GM13977 (cell line): Measurements from ENCODE around the gene RGL2.
"Not testable (repeated sequence)": the region's sequence is repeated elsewhere in the genome, so short reads cannot be mapped to it uniquely, and the experiment has no call there.

Source experiments
- DNase-seq: peaks from one replicate; pipeline ENCODE4 v3.0.0; 2012; ENCODE audit warnings: low spot score
- in situ Hi-C: fragments of 300-500 bp; cut with MboI; formaldehyde crosslinking; loops from one replicate; pipeline ENCODE4 v1.12.0; 2022; ENCODE audit warnings: low sequenced_read_pairs, low pct_unique_long_range_greater_than_20kb, mixed read lengths, inconsistent platforms; ENCODE audit not compliant: unreplicated experiment
- TF ChIP-seq, protein P1 (sequence below): IDR thresholded peaks from 2 replicates; pipeline ENCODE4 v1.5.1; 2012; ENCODE audit warnings: mild to moderate bottlenecking, control low read depth; ENCODE audit not compliant: insufficient read depth; ENCODE audit errors: extremely low read depth, missing control alignments

RGL2 gene

DNA sequence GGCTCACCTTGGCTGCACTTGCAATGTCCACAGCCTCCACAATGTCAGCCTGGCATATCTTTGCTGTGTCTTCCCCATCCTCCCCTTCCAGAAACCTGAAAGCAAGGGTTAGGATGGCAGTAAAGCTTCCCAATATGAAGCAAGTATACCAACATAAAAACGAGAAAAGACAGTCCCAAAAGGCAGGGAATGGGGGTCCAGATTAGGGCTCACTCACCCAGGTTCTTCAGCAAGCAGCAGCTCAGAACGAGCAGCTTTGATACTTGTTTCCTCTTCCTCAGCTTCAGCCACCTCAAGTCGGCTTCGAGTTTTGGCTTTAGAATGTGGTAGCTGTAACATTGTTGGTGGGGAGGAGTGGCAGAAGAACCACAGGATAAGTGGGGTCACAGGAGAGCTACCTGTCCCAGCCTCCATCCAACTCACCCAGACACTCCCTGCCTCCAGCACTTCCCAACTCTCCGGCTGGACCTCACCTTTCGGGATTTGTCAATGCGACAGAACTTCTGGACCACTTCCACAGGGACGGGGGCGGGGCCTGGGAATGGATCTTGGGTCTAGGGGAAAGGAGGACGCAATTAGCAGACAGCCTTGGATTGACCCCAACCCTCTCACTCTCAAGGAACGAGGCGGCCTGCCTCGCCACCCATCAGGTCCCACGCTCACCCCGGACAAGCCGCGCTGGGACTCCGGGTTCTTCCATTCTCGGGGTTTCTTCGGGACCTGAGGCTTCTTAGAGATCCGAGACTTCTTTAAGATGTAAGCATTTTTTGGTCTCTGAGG, 10.4 kb downstream of the RGL2 start:
- in situ Hi-C loops: no loop called here
- TF ChIP-seq, protein P1, sequence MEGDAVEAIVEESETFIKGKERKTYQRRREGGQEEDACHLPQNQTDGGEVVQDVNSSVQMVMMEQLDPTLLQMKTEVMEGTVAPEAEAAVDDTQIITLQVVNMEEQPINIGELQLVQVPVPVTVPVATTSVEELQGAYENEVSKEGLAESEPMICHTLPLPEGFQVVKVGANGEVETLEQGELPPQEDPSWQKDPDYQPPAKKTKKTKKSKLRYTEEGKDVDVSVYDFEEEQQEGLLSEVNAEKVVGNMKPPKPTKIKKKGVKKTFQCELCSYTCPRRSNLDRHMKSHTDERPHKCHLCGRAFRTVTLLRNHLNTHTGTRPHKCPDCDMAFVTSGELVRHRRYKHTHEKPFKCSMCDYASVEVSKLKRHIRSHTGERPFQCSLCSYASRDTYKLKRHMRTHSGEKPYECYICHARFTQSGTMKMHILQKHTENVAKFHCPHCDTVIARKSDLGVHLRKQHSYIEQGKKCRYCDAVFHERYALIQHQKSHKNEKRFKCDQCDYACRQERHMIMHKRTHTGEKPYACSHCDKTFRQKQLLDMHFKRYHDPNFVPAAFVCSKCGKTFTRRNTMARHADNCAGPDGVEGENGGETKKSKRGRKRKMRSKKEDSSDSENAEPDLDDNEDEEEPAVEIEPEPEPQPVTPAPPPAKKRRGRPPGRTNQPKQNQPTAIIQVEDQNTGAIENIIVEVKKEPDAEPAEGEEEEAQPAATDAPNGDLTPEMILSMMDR: no peak
- no peak for DNase-seq

DNA sequence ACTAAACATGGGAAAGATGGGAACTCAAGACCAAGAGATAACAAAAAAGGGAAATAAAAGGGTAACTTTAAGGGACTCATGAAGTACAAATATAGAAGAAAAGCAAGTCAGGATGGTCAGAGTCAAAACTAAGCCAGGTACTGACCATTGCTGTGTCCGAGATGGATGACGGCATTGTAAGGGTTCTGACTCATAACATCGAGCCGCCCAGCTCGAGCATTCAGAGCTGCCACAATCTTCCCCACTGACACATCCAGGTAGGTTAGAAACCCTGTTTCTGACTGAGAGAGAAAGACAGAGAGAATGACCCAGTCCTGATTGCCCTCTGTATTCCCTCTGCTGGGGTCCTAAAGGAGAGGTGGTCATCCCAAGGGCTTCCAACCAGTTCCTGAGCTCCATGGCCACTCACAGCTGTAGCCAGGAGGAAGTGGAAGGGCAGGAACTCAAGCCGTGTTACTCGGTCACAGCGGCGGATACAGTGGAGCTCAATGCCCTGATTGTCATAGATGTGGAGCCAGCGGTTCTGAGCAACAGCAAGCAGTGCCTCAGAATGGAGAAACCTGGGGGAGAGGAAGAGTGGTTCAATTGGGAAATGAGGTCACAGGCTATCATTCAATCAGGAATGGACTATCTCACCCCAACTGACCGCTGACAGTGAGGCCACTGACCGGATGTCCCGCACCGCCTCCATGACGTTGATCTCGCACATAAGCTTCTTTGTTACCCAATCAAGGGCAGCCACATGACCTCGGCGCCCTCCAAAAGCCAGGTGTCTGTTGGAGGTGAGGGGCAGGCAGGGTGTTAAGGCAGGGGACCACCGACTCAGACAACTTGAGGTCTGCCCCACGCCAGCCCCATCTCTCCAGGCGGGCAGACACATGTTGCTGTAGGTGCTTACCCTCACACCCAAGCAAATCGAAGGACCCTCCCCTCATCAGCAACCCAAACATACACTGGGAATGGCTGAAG, 11.5 kb downstream of the RGL2 start:
- TF ChIP-seq, protein P1: no peak
- in situ Hi-C loops: no loop called here
- no peak for DNase-seq

DNA sequence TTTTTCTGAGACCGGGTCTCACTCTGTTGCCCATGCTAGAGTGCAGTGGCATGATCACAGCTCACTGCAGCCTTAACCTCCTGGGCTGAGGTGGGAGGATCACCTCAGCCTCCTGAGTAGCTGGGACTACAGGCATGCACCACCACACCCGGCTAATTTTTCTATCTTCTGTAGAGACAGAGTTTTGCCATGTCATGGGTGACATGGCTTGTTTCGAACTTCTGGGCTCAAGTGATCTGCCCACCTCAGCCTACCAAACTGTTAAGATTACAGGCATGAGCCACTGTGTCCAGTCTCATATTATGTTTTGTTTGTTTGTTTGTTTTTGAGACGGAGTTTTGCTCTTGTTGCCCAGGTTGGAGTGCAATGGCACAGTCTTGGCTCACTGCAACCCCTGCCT, 13.5 kb downstream of the RGL2 start:
- in situ Hi-C loops, DNase-seq: not testable (repeated sequence)

DNA sequence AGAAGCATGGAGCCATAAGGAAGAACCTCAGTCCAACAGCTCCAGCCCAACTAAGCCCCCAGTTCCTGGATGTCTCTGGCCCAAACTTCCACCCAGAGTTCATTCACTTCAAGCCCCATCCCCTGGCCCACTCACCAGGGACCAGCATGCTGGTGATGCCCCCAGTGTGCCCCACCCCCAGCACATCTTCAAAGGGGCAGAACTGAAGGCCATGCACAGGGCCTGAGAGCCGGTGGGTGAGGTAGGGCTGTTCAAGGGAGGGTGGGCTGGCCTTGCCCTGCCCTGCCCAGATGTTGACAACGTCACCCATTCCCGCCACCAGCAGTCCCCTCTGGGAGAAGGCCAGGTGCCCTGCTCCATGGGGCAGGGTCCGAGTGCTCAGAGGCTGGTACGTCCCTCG, 18.2 kb downstream of the RGL2 start:
- TF ChIP-seq, protein P1: no peak
- DNase-seq: no peak
- in situ Hi-C loops: no loop called here

DNA sequence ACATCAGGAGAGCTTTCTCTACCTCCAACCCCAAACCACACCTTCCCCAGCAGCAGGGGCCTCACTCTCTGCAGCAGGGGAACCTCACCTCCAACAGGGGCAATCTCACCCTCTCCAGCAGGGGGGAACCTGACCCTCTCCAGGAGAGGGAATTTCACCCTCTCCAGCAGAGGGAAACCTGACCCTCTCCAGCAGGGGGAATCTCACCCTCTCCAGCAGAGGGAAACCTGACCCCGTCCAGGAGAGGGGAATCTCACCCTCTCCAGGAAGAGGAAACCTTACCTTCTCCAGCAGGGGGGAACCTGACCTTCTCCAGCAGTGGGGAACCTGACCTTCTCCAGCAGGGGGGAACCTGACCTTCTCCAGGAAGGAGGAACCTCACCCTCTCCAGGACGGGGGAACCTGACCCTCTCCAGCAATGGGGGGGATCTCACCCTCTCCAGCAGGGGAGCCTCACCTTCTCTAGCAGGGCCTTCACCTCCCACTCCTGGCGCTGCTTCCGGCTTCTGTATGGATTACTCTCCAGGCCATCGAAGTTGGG, 18.7 kb downstream of the RGL2 start:
- in situ Hi-C loops: no loop called here
- no peak for DNase-seq
- TF ChIP-seq, protein P1: peak; percentile 42

DNA sequence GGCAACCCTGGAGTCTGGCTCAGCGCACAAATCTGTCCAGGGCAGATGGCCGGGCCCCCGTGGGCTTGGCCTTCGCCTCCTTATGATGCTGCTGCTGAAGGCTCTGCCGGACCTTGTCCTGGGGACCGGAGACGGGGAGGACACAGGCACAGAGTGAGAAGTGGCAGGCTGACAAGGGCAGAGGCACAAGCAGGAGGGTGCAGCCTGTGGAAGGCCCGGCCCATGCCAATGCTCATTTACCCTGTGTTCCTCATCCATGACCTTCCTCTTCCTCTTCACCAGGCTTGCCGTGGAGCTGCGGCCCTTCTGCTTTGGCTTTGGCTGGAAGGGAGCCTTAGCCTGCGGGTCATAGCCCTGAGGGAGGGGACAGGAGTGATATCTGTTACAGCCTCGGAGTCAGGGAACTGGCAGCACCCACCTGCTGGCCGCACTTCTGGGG, 19.5 kb downstream of the RGL2 start:
- in situ Hi-C loops: no loop called here
- TF ChIP-seq, protein P1: no peak
- no peak for DNase-seq

DNA sequence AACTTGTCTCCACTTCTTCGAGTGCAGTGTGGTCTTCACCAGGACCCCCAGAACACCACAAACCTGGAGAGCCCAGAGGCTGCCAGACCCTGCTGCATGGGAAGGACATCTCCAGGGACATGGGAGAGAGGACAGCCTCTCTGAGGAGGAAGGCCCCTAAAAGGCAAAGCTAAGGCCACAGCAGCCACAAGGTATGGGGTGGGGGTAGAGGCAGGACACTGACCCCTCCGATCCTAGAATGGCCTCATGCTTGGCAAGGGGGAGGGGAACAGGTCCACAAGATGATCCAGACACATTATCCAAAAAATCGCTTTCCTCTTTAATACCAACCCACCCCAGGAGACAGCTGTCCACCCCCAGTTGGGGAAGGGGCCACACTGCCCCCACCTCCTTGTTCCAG, 19.9 kb downstream of the RGL2 start:
- TF ChIP-seq, protein P1: no peak
- no peak for DNase-seq
- in situ Hi-C loops: no loop called here
